T-helper 2 cell treated with Interferon-gamma antibody and Interleukin-4, amounts not matched to agents 100 ng/mL and 5 ng/mL, for 36 hours (primary cell): ENCODE measurements around the gene GPR12. TPM values are rescaled to one million over a fixed set of nuclear protein-coding genes. Genes with fewer than 3 reads are reported as not detected.
"Not testable (repeated sequence)": the region's sequence is repeated elsewhere in the genome, so short reads cannot be mapped to it uniquely, and the experiment has no call there.

Experiments
- intact Hi-C: fragments of 100-400 bp; cut with micrococcal nuclease; formaldehyde crosslinking; loops from one replicate; pipeline ENCODE4 v1.15.1; 2023
- total RNA-seq: library from RNA; stranded (reverse); gene quantifications from 2 replicates; pipeline ENCODE4 v1.2.3, GENCODE V29; 2022

The GPR12 gene
- total RNA-seq, 1 donor from 2014 or later = not detected

GRCh38 chr13:26749285-26749684 is 11.3 kb downstream of the GPR12 start:
- intact Hi-C loops = no loop called here

- intact Hi-C loops = no loop called here
Measured at GRCh38 chr13:26747706-26748105, 12.9 kb downstream of the GPR12 start.

DNA sequence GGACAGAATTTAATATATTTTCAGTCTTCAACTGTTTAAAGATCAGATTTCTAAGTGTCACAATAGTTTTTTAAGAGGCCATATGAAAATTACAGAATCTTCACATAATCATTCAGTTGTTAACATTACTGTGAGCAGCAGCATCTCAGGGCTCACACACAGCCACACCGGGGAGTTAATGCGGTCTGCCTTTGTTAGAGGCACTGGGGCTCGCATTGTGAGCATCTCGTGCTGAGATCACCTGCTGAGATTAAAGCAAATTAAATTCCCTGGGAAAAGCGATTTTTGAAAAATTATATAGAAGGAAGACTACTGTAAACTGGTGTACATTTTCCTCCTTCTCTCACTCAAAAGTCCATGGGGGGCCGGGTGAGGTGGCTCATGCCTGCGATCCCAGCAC is 16.6 kb downstream of the GPR12 start:
- intact Hi-C loops = no loop called here

GRCh38 chr13:26742691-26743358 is 17.8 kb downstream of the GPR12 start:
- intact Hi-C loops = no loop called here

DNA sequence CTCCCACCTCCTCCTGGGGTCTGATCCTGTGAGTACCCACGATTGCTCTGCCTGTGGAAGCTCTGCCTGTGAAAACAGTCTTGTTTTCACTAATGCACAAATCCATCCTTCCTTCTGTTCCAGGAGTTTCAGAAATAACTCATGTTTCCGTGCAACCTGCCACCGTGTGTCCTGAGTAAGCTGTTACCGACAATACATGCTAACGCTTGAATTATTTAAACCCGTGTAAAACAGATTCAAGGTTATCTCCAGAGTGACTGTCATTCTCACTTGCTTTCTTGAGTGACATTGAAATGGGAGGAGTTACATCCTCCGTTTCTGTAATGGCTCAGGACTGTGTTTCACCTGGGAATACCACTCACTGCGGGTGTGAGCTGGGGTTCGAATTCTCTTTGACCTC is 24.9 kb downstream of the GPR12 start:
- intact Hi-C loops = no loop called here

- intact Hi-C loops = no loop called here
Measured at GRCh38 chr13:26727633-26728032, 33.0 kb downstream of the GPR12 start.

- intact Hi-C loops = no loop called here
Measured at GRCh38 chr13:26727122-26727521, 33.5 kb downstream of the GPR12 start.

DNA sequence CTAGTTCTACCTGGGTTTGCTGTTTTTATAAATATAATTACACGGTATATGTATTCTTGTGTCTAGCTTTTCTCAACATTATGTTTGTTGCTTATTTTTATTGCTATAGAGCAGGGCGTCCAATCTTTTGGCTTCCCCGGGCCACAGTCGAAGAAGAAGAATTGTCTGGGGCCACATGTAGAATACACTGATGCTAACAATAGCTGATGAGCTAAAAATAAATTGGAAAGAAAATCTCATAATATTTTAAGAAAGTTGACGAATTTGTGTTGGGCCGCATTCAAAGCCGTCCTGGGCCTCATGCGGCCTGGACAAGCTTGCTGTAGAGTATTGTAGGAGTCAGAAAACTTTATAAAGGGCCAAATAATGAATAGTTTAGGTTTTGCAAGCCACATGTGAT is 33.9 kb downstream of the GPR12 start:
- intact Hi-C loops = no loop called here

- intact Hi-C loops = not testable (repeated sequence)
Measured at GRCh38 chr13:26723620-26724019, 37.0 kb downstream of the GPR12 start.

DNA sequence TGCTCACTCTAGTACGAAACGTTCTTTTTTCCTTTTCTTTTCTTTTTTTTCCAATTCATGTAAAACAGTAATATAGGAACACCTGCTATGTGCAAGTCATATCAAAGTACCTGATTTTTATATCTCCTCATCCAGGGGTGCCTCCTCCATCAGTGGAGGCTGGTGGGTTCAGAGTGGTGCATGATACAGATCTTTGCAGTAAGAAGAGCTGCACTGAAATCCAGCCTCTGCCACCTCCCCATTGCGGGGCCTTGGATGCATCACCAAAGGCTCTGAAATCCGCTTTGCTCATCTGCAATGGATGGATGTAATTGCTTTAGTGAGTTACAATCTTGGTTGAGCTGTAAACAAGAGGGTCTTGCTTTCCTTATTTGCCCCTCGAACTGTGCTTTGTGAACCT is 38.3 kb downstream of the GPR12 start:
- intact Hi-C loops = no loop called here

GRCh38 chr13:26721251-26722121 is 39.1 kb downstream of the GPR12 start:
- intact Hi-C loops = no loop called here

DNA sequence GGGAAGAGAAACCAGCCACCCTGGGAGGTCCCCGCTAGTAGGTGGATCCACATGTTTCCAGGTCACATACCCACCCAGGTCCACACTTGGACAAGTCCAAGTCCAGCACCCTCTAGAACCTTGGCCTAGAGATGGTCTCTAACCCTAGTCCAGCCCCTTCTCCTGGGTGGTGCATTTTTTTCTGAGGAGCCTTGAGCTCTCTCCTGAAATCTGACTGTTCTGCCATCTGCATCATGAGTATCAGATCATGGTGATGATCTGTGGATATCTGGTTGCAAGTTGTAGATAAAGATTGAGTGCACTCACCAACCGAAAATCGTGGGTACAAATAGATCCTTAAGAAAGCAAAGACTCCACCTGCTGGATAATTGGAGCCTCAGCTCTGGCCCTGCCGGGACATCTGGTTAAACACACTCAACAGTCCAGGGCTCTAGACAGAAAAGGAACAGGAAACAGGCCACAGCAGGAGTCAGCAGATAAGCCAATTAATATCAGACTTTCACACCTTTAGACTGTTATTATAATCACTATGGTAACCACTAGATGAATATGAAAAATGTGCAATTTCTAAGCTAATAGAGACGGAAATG is 41.1 kb downstream of the GPR12 start:
- intact Hi-C loops = no loop called here

DNA sequence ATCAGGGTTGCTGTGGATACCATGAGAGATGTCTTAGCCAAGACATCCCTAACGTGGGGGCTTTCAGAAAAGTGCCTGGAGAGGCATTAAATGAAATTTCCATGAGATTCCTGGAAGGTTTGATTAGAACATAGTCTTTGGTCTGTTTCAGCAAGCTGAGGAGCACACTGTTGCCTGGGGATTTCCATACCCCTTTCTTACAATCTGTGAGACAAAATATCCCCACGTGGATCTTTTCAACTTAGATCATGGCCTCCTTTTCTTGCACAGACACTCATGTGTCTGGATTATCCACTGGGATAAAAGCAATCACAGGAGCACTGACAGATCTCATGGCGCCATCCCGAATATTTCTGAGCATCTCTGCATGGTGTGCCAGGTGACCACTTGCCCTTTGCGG is 41.7 kb downstream of the GPR12 start:
- intact Hi-C loops = no loop called here

DNA sequence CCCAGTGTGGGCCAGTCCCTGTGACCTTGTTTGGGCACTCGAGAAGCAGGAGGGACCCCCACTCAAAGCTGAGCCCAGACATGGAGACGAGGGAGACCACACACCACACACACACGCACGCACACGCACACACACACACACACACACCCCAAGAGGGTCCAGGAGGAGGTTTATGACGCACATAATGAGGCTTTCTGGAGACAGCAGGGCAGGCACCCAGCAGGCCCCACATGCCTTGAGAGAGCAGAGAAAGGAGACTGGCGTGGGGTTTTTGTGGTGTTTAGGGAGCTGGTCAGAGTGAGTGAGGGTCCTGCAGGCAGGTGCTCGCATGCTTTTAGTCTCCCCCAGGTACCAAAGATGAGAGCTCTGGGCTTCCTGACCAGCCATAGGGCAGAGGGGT is 42.4 kb downstream of the GPR12 start:
- intact Hi-C loops = no loop called here

- intact Hi-C loops = no loop called here
Measured at GRCh38 chr13:26716984-26717383, 43.6 kb downstream of the GPR12 start.

DNA sequence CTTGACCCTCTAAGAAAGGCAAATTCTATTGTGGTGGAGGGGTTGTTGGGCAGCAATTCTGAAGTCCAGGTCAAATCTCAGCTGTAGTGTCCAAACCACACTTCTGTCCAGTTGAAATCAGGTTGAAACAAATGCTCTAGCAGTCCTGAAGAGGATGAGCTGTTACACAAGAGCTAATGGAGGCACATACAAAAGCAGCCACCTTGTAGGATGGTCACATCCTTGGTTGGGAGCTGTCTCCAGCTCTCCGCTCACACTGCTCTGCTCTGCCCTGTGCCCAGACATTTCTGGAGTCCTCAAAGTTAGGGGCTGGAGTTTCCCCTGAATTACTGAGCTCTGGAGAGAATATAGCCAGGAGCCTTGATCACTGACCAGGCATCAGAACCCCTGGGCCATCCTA is 47.2 kb downstream of the GPR12 start:
- intact Hi-C loops = no loop called here

- intact Hi-C loops = no loop called here
Measured at GRCh38 chr13:26711211-26711610, 49.4 kb downstream of the GPR12 start.

DNA sequence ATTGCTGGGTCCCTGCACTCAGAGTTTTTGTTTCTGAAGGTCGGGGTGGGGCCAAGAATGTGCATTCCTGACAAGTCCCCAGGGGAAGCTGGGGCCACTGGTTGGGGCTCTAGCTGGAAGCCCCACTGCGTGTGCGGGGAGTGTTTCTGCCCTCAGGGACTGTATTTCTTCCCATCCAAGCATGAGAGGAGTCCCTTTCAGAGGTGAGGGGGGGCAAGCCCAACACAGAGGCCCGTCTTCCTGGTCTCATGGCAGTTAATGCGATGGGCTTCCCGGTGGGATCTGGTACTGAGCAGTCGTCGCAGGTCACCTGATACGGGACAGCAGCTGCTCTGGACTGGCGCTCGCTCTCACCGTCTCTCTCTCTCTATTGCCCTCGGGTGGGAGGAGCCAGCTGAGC is 50.4 kb downstream of the GPR12 start:
- intact Hi-C loops = no loop called here

DNA sequence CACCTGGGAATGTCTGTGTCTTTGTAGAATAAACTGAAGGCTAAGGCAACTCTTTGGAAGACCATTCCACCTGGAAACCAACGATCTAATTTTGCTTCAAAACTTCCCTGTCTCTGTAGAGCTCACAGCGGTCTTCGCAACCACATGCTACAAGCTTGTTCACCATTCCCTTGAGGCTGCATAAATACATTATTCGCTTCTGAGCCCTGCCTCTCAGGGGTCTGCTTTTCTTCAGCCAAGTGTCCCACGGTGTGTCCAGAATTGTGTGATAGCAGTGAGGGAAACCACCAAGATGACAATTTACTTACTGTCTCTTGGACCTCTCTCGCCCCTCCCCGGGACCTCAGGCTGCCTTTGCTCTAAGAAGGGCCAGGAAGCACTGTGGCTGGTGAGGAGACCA is 51.1 kb downstream of the GPR12 start:
- intact Hi-C loops = no loop called here

DNA sequence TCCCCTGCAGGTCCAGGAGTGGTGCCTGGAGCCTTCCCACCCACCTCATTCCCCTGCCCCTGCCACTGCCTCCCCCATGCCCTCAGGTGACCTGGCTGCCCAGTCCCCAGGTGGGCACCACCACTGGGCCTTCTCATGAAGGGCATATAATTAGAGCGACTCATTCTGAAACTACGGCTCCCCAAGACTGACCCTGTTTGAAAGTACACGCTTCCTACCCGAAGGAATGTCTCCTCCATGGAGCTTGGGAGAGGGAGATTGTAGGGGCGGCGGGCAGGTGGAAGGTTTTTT is 52.6 kb downstream of the GPR12 start:
- intact Hi-C loops = no loop called here

DNA sequence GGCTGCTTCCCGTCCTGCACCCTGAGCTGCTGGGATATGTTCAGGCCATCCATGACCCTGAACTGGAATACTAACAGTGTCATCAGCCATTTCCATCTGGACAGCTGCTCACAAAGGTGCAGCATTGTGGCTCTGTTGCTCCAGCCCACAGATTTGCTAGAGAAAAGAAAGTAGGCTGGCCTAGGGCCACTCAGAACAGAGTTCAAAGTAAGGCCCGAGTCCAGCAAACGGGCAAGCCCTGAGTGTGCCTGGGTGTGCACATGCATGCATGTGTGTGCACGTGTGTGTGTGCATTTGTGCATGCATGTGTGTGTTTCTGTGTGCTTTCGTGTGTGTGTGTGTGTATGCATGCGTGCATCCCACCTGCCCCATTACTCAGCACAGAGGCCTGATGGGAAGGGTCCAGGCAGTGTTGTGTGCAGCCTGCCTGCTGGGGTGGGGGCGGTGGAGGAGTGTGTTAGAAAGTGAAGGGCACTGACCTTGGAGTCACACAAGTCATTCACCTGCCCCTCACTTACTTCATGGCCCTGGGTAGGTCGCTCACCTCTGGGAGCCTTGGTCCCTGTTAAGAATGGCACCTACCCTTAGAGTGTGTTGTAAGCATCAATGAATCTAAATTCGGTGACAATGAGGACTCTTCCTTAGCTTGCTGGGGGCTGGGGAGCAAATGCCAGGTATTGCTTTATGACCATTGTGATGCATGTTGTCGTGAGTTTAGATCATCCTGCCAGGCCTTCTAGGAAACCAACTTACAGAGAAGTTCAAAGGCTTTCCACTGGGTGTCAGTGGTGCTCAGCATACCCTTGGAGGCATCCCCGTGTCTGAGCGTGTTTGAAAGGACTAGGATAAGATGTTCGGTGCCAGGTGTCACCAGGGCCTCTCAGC is 53.2 kb downstream of the GPR12 start:
- intact Hi-C loops = loop anchor here (1.0 kb wide), 1 partner anchor 166 kb away; no protein-coding TSS in a partner anchor

- intact Hi-C loops = no loop called here
Measured at GRCh38 chr13:26706381-26706780, 54.2 kb downstream of the GPR12 start.
